CD4-positive, alpha-beta T cell treated with Interferon alpha-2 for 1 hour (primary cell): ENCODE measurements around the gene ITPA.
"Not testable (repeated sequence)": the region's sequence is repeated elsewhere in the genome, so short reads cannot be mapped to it uniquely, and the experiment has no call there.

Experiments used
- DNase-seq, 2 donors: peaks; one replicate each; pipeline ENCODE4 v3.0.0-alpha.2; 2020 to 2022

The ITPA gene

DNA sequence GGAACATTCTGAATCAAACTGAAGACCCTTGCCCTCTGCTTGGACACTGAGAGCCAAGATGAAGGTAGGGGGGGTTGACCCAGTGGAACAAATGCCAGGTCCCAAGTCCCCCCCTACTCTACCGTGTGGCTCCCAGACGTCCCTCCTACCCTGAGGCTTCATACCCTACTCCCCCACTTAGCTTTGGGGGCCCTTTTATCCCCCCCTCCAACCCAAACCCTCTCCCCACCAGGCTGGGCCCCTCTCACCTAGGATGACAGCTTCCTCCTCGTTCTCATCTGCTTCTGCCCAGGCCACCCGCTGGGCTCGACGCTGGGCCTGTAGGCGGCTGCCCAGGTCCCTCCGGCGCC is 6.4 kb upstream of the ITPA start:
- no peak for DNase-seq

GRCh38 chr20:3203315-3204123 is 5.8 kb upstream of the ITPA start:
- DNase-seq, result peak in 1 of 2 donors; percentile 37

DNA sequence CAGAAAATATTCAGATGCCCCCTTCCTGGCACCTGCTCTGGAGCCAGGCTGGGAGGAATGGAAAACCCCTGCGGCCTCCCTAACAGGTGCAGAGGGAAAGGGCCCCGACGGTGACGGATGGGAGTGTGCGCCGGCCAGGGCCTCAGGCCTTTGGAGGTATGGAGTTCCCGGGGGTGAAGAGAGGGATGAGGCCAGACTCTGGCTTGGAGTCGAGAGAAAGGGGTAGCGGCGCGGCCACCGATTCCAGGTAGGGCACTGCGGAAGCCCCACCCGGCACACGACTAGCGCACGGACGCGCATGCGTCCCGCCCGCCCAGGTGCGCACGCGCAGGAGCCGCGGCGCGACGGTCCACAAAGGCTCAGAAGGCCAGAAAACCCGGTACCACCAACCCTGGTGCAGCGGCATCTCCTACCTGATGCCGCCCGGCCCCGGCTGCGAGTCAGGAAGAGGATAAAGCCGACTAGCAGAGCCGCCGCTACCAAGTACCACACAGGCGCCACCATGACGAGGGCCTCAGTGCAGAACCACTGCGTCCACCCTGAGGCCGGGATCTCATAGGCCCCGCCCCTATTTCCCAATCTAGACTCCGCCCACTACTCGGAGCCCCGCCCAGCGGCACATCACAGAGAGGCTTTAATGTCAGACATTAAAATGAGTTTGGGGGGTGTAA is 5.0 kb upstream of the ITPA start, which contains the start of gene DDRGK1:
Gene DDRGK1 (minus strand): TSS at position 559 of the 671 bp plus-strand sequence. CDS start 55 bp downstream, at position 504.
- DNase-seq, result peak; percentile 88 to 93

DNA sequence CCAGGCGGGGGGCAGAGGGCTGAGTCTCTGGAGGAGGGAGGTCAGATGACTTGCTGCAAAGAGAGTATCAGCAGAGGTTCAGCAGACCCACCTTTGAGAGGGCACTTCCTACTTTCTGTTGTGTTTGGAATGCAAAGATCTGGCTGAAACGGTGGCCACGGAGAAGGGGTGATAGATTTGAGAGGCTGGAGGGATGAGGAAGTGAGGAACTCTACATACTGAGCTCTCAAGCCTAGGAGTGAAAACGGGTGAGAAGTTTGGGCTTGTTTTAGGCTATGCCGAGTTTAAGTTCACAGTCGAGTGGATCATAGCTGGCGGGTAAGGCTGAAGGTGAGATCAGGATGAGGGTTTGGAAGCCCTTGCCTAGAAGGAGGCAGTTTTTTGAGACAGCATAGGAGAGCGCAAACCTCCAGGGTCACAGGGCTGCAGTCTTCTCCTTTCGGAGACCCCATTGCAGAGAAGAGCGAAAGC is 477 bp upstream of the ITPA start:
- no peak for DNase-seq

DNA sequence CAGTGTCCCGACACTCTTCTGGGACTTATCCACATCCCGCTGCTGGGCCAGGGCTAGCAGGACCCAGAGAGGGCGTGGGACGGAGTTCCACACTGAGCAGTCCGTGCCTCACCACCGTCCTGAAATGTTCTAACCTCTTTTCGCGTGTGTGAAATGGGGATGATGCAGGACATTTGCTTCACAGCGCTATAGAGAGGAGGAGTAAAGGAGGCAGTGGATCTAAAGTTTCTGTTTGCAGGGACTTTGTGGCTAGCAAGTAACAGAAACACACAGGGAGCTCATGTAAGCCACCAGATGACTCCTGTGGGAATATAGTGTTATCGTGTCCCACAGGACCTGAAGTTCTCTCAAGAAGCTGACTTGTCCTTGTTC is 634 bp downstream of the ITPA start:
- peak in 1 of 2 donors; percentile 3 for DNase-seq

DNA sequence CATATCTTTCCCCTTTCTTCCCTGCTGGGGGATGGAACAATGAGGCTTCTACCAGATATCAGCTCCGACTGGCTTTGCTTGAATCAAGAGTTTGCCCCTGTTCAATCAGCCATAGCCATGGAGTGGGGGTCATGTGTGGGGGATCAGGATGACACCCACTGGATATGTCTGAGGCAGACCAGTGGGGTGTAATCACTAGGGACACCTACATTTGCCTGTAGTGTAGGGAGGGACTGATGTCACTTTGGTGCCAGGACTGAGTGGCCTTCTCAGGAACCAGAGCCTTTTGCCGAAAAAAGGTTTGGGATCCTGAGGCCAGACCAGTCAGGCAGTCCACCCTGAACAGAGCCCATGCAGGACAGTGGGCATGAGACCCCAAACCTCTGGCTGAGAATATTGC is 1.0 kb downstream of the ITPA start:
- DNase-seq, result no peak

- no peak for DNase-seq
These were observed 3.9 kb downstream of the ITPA start for GRCh38 chr20:3213226-3213625.

DNA sequence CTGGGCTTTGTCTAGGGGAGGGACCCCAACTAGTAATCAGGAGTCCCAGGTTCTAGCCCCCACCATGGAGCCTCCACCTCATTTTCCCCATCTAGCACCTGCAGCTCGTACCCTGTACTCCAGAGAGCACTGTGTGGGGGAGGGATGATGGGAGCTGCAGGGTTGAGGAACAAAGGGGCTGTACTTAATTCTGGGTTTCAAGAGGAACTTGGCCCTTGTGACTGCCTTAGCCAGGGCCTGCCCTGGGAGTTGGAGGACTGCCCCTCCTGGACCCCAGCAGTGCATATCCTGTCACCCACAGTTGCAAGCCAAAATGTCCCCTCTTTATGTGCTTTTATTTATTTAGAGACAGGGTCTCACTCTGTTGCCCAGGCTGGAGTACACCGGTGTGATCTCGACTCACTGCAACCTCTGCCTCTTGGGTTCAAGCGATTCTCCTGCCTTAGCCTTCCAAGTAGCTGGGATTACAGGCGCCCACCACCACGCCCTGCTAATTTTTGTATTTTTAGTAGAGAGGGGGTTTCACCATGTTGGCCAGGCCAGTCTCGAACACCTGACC is 6.1 kb downstream of the ITPA start:
- not testable (repeated sequence) for DNase-seq

- peak; percentile 64 to 78 for DNase-seq
These were observed 9.2 kb downstream of the ITPA start for GRCh38 chr20:3218307-3218988.

DNA sequence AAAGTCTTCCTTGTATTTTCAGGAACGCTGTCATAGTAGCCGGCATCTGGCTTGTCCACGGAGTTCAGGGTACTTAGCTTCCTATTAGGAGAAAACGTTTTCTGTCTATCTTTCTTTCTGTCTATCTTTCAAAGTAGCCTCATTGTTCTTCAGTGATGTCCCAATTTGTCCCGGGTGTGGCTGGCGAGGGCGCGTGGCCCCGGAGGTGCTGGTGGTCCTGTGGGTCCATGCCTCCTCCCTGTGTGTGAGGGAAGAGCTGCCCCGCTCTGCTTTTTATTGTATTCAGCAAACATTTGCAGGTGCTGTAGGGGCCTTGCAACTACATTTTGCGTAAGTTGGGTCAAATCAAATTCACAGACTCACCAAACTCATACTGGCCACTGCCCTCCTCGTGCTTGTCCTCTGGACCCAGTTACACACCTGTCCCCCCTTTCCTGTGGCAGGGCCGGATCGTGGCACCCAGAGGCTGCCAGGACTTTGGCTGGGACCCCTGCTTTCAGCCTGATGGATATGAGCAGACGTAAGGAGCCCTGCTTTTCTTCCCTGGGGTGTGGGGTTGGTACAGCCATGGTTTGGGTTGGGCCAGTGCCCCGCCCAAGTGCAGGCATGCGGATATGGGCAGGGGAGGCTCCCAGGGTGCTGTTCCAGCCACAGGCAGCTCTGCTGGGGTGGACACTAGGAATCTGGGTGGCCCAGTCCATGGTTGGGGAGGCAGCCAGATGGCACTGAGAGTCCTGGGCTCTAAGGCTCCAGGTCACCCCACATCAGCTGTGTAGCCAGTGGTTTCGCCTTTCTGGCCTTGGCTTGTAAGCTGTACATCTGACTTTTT is 12.3 kb downstream of the ITPA start:
- DNase-seq, result no peak

DNA sequence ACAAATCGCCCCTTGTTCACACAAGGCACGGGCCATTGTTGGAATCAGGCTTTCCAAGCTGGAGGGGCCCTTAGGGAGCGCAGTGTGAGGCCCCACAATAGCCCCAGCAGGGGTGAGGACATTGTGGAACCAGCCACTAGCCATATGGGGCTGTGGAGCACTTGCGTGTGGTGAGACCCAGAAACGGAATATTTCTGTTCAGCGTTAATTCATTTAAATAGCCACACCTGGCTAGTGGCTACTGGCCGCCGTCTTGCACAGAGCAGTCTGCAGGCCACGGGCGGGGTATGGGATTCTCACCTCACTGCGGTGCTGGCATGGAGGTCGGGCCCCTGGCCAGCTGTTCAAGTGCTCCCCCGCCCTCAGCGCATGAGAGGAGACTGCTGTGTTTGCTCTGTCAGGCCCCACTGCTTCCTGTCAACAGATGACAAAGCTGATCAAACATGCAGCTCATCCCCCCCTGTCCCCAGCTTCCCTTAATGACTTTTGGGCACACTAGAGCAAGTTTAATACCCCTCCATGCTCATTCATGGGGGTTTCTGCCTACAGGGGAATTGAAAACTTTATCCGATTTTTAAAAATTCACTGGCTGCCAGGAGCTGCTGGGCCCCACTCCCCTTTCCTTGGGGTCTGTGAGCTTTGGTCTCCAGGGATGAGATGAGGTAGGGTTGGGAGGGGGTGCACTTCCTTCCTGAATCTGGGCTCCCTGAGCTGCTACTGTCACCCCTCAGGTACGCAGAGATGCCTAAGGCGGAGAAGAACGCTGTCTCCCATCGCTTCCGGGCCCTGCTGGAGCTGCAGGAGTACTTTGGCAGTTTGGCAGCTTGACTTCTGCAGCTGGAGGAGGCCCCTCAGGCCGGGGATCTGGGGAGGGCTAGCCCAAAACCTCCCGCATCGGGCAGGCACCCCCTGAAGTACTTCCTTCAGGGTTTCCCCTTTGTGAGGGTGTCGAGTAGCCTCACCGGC is 13.6 kb downstream of the ITPA start:
- peak; percentile 8 to 39 for DNase-seq

- no peak for DNase-seq
These were observed 14.3 kb downstream of the ITPA start for GRCh38 chr20:3223651-3223993.

DNA sequence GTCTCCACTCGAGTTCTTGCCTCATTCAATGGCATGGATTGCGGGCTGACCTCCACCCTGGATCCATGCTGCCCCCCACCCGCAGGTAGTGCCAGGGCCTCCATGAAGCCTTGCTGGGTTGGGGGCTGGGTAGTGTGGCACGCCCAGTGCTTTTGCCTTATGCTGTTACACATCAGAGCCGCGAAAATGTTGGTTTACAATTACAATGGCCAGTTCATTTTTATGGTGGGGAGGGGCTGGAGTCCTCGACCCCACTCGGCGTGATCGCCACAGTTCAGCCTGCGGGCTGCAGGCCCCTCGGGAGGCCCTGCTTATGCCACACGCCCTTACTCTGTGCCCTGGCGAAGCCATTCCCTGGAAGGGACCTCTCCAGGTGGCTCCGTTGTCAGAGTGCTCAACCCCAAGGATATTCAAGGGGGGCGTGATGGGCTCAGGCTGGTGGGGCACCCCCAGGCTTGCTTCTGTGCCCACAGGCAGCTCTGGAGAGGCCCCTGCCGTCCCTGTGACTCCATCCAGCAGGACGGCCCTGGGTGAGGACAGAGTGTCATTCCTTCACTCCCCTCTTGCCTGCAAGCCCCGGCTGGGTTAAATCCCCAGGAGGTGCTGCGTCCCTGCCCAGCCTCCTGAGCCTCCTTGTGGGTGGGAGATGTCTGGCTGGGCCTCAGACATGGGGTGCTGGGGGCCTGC is 14.8 kb downstream of the ITPA start:
- DNase-seq, result no peak

DNA sequence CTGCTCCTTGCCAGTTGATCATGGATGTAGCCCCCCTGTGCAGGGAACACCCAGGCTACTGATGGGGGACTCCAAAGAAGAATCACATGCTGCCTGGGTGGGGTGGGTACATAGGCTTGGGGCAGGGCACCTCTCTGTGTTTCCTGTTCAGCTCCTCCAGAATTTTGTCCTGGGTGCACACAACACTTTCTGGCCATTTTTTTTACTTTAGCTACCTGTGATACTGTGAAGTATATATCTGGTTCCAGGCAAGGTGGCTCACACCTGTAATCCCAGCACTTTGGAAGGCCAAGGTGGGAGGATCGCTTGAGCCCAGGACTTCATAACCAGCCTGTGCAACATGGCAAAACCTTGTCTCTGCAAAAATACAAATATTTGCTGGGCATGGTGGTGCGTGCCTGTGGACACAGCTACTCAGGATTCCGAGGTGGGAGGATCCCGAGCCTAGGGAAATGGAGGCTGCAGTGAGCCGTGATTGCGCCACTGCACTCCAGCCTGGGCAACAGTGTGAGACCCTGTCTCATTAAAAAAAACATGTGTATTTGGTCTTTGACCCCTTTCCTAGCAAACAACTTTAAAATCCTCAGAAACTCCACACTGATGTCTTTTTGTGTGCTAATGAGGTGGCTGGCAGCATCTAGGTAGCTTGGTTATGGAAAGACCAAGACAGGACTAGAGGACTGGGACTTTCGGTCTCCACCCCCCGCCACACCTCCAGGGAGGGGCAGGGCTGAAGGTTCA is 15.6 kb downstream of the ITPA start:
- no peak for DNase-seq

DNA sequence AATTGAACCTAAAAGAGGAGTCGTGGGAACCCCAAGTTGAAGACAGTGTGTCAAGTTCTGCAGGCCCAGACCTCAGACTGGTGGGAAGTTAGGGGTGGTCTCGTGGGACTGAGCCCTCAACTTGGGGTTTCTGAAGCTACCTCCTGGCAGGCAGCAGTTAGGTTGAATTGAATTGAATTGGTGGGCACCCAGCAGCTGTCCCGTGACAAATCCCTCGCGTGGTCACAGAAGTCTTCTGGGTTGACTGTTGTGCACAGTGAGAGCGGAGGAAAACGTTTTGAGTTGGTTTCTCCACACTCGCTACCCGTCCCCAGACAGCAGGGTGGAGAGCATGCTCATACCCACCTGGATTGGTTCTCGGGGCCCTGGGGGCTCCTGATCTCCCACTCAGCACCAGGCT is 16.8 kb downstream of the ITPA start:
- no peak for DNase-seq

- no peak for DNase-seq
These were observed 17.6 kb downstream of the ITPA start for GRCh38 chr20:3226864-3227263.

GRCh38 chr20:3227506-3227905 is 18.2 kb downstream of the ITPA start:
- no peak for DNase-seq

GRCh38 chr20:3227936-3228749 is 18.8 kb downstream of the ITPA start:
- DNase-seq, result no peak

GRCh38 chr20:3228750-3229032 is 19.4 kb downstream of the ITPA start:
- no peak for DNase-seq
